Mucosa of descending colon (tissue), 3 donors: ENCODE results near the gene DMAC1. TPM values are rescaled to one million over a fixed set of nuclear protein-coding genes. Genes with fewer than 3 reads are reported as not detected.

ENCODE experiments used
- ATAC-seq: fragments of 200-7000 bp; cut with Tn5 transposase; one replicate; pipeline ENCODE4 v1.9.1; 2020; ENCODE audit warnings: mild to moderate bottlenecking, moderate library complexity
- DNase-seq, 3 donors: peaks; one replicate each; pipeline ENCODE4 v3.0.0-alpha.2; 2020
- H3K36me3 ChIP-seq: fragments of 200-600 bp; one replicate; pipeline ENCODE4 v1.8.0; 2021; ENCODE audit warnings: low read depth, mild to moderate bottlenecking
- H3K4me1 ChIP-seq: fragments of 200-600 bp; one replicate; pipeline ENCODE4 v1.8.0; 2021; ENCODE audit warnings: low read depth, mild to moderate bottlenecking
- H3K4me3 ChIP-seq: fragments of 200-600 bp; one replicate; pipeline ENCODE4 v1.8.0; 2021; ENCODE audit warnings: mild to moderate bottlenecking
- H3K9me3 ChIP-seq: fragments of 200-600 bp; one replicate; pipeline ENCODE4 v1.8.0; 2021; ENCODE audit warnings: mild to moderate bottlenecking
- intact Hi-C, 2 donors: fragments of 100-400 bp; cut with DNase I in 1 of 2; cut with micrococcal nuclease in 1 of 2; formaldehyde crosslinking; loops; one replicate each; pipeline versions ENCODE4 v1.11.0 to v1.11.1; 2022; cut with DNase I, micrococcal nuclease
- total RNA-seq, 3 donors: library from RNA; stranded (reverse); fragmentation: NEBNext Ultra II Directional in 2 of 3; extraction: Animal tissue kit (Norgen Biotek cat#: 25700) in 2 of 3; gene quantifications; one replicate each; pipeline versions ENCODE4 v1.2.1 to v1.2.4, GENCODE V29; 2021 to 2023
- TF ChIP-seq, protein P1 (sequence below): fragments of 200-600 bp; IDR thresholded peaks from one replicate; pipeline ENCODE4 v1.8.0; 2022; ENCODE audit warnings: antibody characterized with exemption, mild to moderate bottlenecking
- donor health status: DM: no; HTN: no; CAD: no; lungs with moderate emphysema.
- donor health status: DM: no; HTN: no; CAD: no.
- donor health status: DM: no; HTN: yes; CAD: no.

Gene DMAC1
- total RNA-seq, 3 donors from 2014 or later, result 49.3 to 89.3 (median 73.8) TPM

DNA sequence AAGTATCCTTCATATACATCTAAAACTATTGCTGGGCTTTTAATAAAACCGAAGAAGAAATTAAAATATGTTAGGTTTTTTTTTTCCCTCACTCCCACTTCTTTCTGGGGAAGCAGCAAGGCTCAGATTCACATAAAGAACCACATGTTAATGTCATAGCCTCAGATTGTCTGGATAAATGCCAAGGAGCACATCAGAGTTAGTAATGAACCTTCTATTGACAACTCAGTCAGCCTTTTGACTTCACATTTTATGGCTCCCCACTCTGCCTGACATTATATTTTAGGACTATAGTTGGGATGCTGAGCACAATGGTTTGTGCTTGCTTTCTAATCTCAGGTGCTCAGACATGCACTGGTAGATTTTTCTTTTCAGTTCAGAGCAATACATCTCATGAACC is 21.8 kb downstream of the DMAC1 start:
- intact Hi-C loops, result no loop called here
- TF ChIP-seq, protein P1, sequence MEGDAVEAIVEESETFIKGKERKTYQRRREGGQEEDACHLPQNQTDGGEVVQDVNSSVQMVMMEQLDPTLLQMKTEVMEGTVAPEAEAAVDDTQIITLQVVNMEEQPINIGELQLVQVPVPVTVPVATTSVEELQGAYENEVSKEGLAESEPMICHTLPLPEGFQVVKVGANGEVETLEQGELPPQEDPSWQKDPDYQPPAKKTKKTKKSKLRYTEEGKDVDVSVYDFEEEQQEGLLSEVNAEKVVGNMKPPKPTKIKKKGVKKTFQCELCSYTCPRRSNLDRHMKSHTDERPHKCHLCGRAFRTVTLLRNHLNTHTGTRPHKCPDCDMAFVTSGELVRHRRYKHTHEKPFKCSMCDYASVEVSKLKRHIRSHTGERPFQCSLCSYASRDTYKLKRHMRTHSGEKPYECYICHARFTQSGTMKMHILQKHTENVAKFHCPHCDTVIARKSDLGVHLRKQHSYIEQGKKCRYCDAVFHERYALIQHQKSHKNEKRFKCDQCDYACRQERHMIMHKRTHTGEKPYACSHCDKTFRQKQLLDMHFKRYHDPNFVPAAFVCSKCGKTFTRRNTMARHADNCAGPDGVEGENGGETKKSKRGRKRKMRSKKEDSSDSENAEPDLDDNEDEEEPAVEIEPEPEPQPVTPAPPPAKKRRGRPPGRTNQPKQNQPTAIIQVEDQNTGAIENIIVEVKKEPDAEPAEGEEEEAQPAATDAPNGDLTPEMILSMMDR, result no peak
- ATAC-seq, result no peak

DNA sequence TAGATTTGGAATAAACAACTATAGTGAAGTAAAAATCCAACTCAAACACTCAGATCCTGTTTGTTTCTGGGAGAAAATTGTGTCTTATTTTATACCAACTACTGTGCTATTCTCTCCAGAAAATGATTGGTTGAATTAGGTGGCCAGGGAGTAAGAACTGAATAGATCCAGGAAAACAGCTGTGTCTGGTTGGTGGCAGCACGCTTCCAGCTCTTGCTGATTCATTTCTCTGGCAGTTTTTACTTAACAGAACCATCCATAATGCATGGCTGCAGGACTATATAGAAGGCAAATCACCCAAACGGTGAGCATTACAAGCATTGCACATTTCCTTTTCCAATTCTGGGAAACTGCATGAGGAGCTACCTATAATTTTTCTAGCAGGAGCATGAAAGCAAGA is 29.5 kb downstream of the DMAC1 start:
- intact Hi-C loops, result no loop called here
- TF ChIP-seq, protein P1, result no peak
- Histone ChIP-seq H3K4me1 (no peaks in the 10 kb centered on the region), H3K36me3 (no peaks in the 10 kb centered on the region), H3K9me3 (no peaks in the 10 kb centered on the region), H3K4me3 (no peak overlapping the region)
- no peak for ATAC-seq
- no peak for DNase-seq

More for the DNA sequence above, 21.8 kb downstream of the DMAC1 start:
- no peaks in the 10 kb centered on the region for H3K36me3 ChIP-seq
- H3K9me3 ChIP-seq, result no peaks in the 10 kb centered on the region
- H3K4me3 ChIP-seq, result no peak overlapping the region
- no peak for DNase-seq
- H3K4me1 ChIP-seq, result no peaks in the 10 kb centered on the region

DNA sequence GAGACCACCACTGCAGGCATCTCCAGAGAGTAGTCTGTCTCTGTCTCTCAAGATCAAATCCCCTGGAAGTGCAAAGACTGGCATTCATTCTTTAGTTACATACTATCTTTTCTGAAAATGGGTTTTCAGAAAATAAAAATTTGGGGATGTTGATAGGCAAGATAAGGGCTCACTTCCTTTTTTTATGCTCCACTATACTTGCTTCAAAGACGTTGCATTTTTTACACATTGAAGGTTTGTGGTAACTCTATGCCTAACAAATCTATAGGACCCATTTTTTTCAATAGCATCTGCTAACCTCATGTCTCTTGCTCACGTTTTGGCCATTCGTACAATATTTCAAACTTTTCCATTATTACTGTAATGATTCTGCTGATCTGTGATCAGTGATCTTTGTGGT is 37.0 kb downstream of the DMAC1 start:
- intact Hi-C loops, result no loop called here
- no peak for ATAC-seq
- peaks cover 9% of the 10 kb centered on the region for H3K9me3 ChIP-seq
- TF ChIP-seq, protein P1, result no peak
- no peaks in the 10 kb centered on the region for H3K4me1 ChIP-seq
- no peak overlapping the region for H3K4me3 ChIP-seq
- no peaks in the 10 kb centered on the region for H3K36me3 ChIP-seq
- DNase-seq, result no peak

DNA sequence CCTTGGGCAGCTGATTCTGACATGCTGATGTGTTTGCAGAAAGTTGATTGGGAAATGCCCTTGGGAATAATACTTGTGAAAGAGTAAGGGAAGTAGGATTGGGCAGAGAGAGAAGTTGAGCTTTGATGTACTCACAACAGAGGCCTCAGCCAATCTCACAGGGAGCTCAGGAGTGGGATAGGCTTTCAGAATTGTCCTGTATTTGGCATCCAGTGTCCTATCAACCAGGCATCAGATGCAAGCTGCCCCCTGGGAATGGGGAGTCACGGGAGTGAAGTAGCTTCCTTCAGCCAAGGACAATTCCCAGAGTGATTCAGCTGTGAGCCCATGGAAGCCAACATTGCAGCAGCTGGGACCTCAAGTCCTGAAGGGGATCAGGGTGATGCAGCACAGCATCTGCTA is 39.6 kb downstream of the DMAC1 start:
- intact Hi-C loops, result no loop called here
- H3K4me1 ChIP-seq, result no peaks in the 10 kb centered on the region
- no peaks in the 10 kb centered on the region for H3K36me3 ChIP-seq
- no peak for ATAC-seq
- peaks cover 8% of the 10 kb centered on the region for H3K9me3 ChIP-seq
- no peak for DNase-seq
- TF ChIP-seq, protein P1, result no peak
- no peak overlapping the region for H3K4me3 ChIP-seq

DNA sequence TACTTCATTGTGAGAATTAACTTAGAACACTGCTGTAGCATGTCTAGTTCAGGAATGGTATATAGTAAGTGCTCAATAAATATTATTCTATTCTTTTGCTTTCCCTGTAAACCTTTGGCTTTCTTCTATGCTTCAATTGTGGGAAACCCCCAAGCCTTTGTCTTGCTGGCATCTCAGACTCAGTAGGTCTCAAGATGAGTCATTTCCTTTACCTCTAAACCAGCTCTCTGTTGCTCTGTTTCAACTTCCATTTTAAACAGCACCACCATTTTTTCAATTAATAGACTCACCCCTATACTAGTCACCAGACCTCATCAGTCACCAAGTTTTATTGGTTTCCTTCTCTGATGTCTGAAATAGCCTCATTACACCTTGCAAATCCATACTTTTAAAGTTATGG is 43.5 kb downstream of the DMAC1 start:
- TF ChIP-seq, protein P1, result no peak
- Histone ChIP-seq H3K36me3 (no peaks in the 10 kb centered on the region), H3K4me1 (no peaks in the 10 kb centered on the region), H3K9me3 (no peaks in the 10 kb centered on the region), H3K4me3 (no peak overlapping the region)
- intact Hi-C loops, result no loop called here
- no peak for DNase-seq
- no peak for ATAC-seq

DNA sequence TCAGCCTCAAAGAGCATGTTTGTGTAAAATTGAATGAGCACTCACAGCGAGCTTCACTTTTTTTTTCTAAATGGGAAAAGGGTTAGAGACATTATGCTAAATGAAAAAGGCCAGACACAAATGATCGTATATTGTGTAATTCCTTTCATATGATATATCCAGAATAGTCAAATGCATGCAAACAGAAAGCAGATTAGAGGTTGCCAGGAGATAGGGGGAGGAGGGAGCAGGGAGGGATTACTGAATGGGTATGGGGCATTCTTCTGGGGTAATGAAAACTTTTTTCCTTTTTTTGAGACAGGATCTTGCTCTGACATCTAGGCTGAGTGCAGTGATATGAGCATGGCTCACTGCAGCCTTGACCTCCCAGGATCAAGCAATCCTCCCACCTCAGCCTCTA is 47.1 kb downstream of the DMAC1 start:
- Histone ChIP-seq H3K4me3 (no peak overlapping the region), H3K9me3 (no peaks in the 10 kb centered on the region), H3K36me3 (no peaks in the 10 kb centered on the region), H3K4me1 (no peaks in the 10 kb centered on the region)
- DNase-seq (no peak), ATAC-seq (no peak)
- TF ChIP-seq, protein P1, result no peak
- intact Hi-C loops, result no loop called here
